IgD-negative memory B cell (primary cell): ENCODE measurements around the gene ITM2C. TPM values are rescaled to one million over a fixed set of nuclear protein-coding genes. Genes with fewer than 3 reads are reported as not detected.
A peak's percentile ranks its signal among the peaks of the same experiment; 100 is the strongest.

Experiments used
- H3K27ac Mint-ChIP-seq, 3 donors: one replicate each; pipeline ENCODE4 v1.8.0; 2020 to 2022; ENCODE audit warnings: mild to moderate bottlenecking in 3 of 3, mixed read lengths in 3 of 3, moderate library complexity in 1 of 3
- H3K27me3 Mint-ChIP-seq: one replicate; pipeline ENCODE4 v1.8.0; 2021; ENCODE audit warnings: mixed read lengths
- H3K36me3 Mint-ChIP-seq: one replicate; pipeline ENCODE4 v1.8.0; 2020; ENCODE audit warnings: mild to moderate bottlenecking, mixed read lengths
- H3K4me1 Mint-ChIP-seq, 3 donors: one replicate each; pipeline ENCODE4 v1.8.0; 2020 to 2022; ENCODE audit warnings: mixed read lengths in 3 of 3, mild to moderate bottlenecking in 1 of 3
- H3K4me3 Mint-ChIP-seq, 4 donors: one replicate each; pipeline ENCODE4 v1.8.0; 2020 to 2022; ENCODE audit warnings: mild to moderate bottlenecking in 4 of 4, mixed read lengths in 4 of 4, moderate library complexity in 3 of 4
- H3K9me3 Mint-ChIP-seq, 3 donors: one replicate each; pipeline ENCODE4 v1.8.0; 2020 to 2021; ENCODE audit warnings: mixed read lengths in 3 of 3, mild to moderate bottlenecking in 1 of 3
- polyA plus RNA-seq: library from polyadenylated mRNA; unstranded; fragments of 300-500 nt; fragmentation: Illumina TruSeq; gene quantifications from one replicate; pipeline ENCODE4 v1.2.3, GENCODE V29; 2021

The ITM2C gene
- polyA plus RNA-seq, 1 donor from 2014 or later = 162 TPM

DNA sequence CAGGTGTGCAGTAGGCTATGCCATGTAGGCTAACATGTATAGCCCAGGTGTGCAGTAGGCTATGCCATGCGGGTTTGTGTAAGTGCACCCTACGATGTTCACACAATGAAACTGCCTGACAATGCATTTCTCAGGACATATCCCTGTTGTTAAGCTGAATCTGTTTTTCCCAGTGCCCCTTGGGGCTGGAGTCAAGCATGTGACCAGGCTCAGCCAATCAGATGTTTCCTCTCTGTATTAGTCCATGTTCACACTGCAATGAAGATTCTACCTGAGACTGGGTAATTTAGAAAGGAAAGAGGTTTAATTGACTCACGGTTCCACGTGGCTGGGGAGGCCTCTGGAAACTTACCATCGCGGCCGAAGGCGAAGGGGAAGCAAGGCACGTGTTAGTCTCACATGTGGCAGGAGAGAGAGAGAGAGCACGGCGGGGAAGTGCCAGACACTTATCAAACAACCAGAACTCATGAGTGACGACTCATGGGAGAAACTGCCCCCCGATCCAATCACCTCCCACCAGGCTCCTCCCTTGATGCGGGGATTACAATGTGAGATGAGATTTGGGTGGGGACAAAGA, 24.2 kb downstream of the ITM2C start:
- H3K27ac Mint-ChIP-seq = peak overlapping the region in 1 of 3 donors; percentile 33
- peaks cover 8 to 22% (median 13%) of the 10 kb centered on the region in 3 donors for H3K4me1 Mint-ChIP-seq
- H3K27me3 Mint-ChIP-seq = peaks cover 4% of the 10 kb centered on the region
- no peaks in the 10 kb centered on the region for H3K36me3 Mint-ChIP-seq
- H3K4me3 Mint-ChIP-seq = peak overlapping the region in 1 of 4 donors; percentile 23
- H3K9me3 Mint-ChIP-seq = no peaks in the 10 kb centered on the region

DNA sequence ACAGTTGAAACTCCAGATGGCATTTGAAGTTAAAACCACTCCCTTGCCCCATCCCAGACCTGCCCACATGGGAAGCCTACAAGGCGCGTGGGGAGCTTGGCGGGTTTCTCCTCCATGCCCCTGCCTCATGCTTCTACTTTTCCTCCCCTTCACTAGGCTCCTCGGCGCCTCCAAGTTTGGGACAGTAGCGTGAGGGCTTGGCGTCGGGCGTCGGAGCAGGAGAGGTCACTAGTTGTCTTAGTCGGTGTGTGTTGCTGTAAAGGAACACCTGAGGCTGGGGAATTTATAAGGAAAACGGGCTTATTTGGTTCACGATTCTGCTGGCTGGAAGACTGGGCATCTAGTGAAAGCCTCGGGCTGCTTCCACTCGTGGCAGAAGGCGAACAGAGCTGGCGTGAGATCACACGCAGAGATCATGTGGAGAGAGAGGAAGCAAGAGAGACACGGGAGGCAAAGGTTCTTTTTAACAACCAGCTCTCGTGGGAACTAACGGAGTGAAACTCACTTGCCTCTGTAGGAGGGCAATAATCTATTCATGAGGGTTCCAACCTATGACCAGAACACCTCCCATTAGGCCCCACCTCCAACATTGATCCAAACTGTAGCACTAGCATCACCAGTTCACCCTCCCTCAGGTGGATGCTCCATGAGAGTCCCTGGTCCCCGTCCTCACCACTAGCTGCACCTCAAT, 25.3 kb downstream of the ITM2C start:
- Mint-ChIP-seq H3K4me1 (peaks cover 14 to 26% (median 22%) of the 10 kb centered on the region in 3 donors), H3K9me3 (no peaks in the 10 kb centered on the region), H3K4me3 (peak overlapping the region in 1 of 4 donors; percentile 49), H3K27me3 (peaks cover 5% of the 10 kb centered on the region), H3K36me3 (no peaks in the 10 kb centered on the region), H3K27ac (no peak overlapping the region)

DNA sequence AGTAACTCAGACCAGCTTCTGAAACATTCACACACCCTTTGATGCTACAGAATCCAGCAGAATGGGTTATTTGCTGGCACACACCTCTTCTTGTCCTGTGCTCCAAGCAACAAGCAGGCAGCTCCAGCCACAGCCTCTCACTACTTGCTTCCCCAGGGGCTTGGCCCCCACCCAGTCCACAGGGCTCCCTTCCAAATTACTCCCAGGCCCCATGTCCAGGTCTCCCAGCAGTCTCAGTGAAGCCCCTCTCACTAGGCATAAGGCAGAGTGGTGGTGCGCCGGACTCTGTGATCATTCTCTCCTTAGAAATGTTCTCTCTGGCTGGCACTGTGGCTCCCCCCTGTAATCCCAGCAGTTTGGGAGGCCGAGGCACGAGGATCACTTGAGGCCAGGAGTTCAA, 25.9 kb downstream of the ITM2C start:
- Mint-ChIP-seq H3K36me3 (no peaks in the 10 kb centered on the region), H3K4me1 (peaks cover 15 to 24% (median 21%) of the 10 kb centered on the region in 3 donors), H3K9me3 (no peaks in the 10 kb centered on the region), H3K27me3 (peaks cover 5% of the 10 kb centered on the region), H3K4me3 (peak overlapping the region in 1 of 4 donors; percentile 49), H3K27ac (no peak overlapping the region)

DNA sequence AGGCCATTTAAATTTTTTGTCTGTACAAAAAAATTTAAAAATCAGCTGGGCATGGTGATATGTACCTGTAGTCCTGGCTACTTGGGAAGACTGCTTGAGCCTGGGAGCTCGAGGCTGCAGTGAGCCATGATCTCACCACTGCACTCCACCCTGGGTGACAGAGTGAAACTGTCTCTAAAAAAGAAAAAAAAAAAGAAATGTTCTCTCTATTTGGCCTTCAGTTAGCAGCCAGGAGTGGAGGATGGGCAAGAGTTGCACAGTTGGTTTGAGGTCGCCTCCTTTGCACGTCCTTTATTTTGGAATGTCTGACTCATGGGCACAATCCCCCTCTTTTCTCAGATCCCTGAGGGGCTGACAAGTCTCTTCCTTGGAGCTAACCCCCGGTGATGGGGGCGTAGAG, 26.3 kb downstream of the ITM2C start:
- H3K4me1 Mint-ChIP-seq = peaks cover 16 to 20% (median 20%) of the 10 kb centered on the region in 3 donors
- peak overlapping the region in 2 of 4 donors; percentile 17 to 74 for H3K4me3 Mint-ChIP-seq
- H3K27me3 Mint-ChIP-seq = peaks cover 5% of the 10 kb centered on the region

DNA sequence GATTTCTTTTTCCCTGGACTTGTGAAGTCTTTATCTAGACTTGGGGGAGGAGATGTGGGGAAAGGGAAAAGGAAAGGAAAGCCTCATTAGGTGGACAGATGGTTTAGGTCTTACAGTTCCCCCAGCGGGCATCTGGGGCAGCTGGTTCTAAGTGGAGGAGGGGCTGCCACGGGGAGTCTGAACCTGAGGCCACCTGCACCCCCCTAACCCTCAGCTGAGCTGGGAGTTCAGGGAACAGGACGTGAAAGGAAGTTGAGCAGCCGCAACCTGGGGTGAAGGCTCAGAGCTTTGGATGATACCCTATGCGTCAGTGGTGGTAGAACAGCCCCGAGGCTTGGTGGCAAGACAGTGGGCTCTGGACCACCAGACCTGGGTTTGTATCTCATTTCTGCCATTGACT, 26.8 kb downstream of the ITM2C start:
- Mint-ChIP-seq H3K27me3 (peaks cover 4% of the 10 kb centered on the region), H3K9me3 (no peaks in the 10 kb centered on the region), H3K27ac (peak overlapping the region in 1 of 3 donors; percentile 19), H3K4me3 (peak overlapping the region in 1 of 4 donors; percentile 74), H3K36me3 (no peaks in the 10 kb centered on the region), H3K4me1 (peaks cover 17 to 21% (median 19%) of the 10 kb centered on the region in 3 donors)

More for the DNA sequence above, 26.3 kb downstream of the ITM2C start:
- Mint-ChIP-seq H3K9me3 (no peaks in the 10 kb centered on the region), H3K27ac (no peak overlapping the region), H3K36me3 (no peaks in the 10 kb centered on the region)

DNA sequence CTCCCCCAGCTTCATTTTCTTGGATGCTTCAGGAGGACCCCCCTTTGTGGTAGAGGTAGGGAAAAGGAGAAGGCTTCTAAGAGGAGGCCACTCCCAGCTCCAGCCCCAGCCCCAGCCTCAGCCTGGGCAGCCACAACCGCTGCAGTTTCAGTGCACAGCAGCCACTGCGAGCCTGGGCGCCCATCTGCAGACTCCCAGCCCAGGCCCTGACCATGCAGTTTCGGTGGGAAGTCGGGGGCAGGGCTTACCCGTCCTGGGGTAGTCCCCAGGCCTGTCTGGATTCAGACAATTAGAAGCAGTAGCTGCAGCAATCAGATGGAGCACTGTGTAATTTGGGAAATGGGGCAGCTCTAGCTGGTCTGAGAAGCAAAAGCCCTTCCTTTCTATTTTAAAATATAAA, 28.6 kb downstream of the ITM2C start:
- Mint-ChIP-seq H3K4me3 (peak overlapping the region in 2 of 4 donors; percentile 60 to 70), H3K4me1 (peaks cover 17 to 23% (median 19%) of the 10 kb centered on the region in 3 donors), H3K27ac (peak overlapping the region in 1 of 3 donors; percentile 93), H3K9me3 (no peaks in the 10 kb centered on the region), H3K27me3 (peaks cover 4% of the 10 kb centered on the region), H3K36me3 (no peaks in the 10 kb centered on the region)

DNA sequence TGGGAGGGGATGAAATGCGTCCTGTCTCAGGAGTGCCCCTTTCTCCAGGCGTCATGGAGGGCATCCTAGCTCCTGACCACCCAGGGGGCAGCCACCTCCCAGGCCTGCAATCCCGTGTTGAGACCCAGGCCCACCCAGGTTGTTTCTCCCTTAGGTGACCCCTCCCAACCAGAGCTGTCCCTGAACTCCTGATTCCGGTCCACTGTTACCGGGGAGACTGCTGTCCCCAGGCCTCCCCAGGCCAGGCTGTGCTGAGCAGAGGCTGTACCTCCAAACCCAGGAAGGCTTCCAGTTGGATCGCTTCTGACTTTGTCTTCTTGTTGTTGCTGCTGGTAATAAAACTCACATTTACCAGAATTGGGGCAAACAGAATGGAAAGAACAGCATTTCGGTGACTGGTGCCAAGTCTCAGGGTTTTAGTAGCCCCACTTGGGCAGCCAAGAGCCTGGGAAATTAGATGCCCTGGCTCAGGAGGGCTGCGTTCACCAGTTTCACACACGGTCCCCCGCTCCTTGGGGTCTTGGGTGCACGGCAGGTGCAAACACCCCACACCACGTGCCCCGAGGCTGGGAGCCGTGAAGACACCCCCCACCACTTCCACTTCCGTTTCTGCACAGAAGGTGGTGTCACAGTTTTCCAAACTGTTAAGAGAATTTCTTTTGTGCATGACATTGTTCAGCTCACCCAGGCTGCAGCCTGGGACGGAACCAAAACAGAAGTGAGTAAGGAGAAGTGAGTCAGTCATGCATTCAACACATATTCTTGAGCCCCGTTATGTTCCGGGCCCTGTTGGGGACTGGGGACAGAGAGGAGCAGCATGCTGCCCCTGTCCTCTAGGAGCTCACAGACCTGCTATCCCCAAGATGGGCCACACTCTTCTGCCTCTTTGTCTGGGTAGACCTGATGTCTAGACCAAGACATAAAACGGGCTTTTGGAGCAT, 29.4 kb downstream of the ITM2C start:
- Mint-ChIP-seq H3K27me3 (peaks cover 4% of the 10 kb centered on the region), H3K27ac (peak overlapping the region; percentile 12 to 83 (median 14)), H3K4me3 (peak overlapping the region in 2 of 4 donors; percentile 74 to 90), H3K4me1 (peaks cover 17 to 23% (median 19%) of the 10 kb centered on the region in 3 donors), H3K36me3 (no peaks in the 10 kb centered on the region), H3K9me3 (no peaks in the 10 kb centered on the region)

DNA sequence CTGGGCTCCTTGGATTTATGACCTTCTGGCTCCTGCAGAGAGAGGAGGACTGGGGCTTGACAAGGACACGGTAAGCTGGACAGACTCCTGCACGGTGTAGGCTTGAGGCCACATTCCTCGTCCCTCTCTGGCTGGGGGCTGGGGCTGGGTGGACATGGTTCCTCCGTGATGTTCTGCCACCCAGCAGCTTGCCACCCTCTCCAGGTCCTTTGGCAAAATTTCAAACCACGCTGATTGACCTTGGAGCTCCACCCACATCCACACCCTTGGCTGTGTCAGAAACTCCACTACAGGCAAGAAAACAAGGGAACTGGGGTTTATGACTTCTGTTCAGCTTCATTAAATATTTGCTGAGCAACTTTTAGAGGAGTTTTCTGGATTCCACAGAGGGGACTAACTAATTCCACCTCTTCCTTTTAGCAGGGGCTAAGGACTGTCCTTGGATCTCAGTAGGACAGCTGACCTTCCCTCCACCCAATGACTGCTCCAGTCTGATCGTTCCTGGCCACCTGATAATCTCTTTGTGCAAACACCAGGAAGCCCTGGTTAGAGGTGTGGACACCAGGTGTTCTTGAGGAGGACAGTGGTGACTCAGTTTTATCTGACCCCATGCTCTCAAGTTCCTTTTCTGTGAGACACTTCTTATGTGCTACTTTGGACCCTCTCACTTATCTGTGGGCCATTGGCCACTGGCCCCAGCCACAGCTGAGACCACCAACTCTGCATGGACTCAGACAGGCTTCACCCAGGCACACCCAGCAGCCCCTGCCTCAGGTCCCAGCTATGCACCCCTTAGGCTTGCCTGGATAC, 31.0 kb downstream of the ITM2C start:
- H3K27me3 Mint-ChIP-seq = peaks cover 4% of the 10 kb centered on the region
- no peak overlapping the region for H3K27ac Mint-ChIP-seq
- no peaks in the 10 kb centered on the region for H3K36me3 Mint-ChIP-seq
- H3K4me3 Mint-ChIP-seq = peak overlapping the region in 1 of 4 donors; percentile 63
- H3K9me3 Mint-ChIP-seq = no peaks in the 10 kb centered on the region
- peaks cover 17 to 19% (median 19%) of the 10 kb centered on the region in 3 donors for H3K4me1 Mint-ChIP-seq

DNA sequence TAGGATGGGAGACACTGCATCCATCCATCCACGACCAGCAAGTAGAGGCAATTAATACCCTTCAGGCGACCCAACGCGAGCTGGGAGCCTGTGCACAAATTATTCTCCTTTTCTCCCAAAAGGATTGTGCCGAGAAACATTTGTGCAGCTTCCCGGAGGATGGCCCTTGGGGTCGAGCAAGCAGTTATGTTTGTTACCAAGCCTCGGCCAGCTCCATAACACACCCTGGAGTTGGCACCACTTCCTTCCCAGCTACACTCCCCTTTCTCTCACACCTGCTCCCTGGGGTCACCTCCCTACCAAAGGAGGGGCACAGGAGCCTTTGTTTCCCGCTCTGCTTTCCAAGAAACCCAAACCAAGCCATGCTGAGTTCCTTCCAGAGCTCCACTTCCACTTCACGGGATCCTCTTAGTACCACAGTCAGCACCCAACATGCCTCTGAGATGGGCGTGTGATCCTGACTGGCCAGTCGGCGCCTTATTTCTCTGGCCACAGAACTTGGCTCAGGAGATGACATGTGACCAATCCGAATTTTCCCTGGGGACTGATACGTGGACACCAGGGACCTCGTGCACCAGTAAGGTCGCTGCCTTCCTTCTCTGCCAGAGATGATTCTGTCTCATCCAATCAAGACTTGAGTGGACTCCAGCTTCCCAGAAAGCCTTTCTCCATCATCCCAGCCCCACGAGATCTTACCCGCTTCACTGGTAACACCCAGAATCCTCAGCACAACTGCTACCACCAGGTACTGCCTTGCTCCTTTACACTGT, 31.8 kb downstream of the ITM2C start:
- H3K27me3 Mint-ChIP-seq = peaks cover 4% of the 10 kb centered on the region
- no peaks in the 10 kb centered on the region for H3K9me3 Mint-ChIP-seq
- H3K4me1 Mint-ChIP-seq = peaks cover 15 to 19% (median 17%) of the 10 kb centered on the region in 3 donors
- no peaks in the 10 kb centered on the region for H3K36me3 Mint-ChIP-seq
- peak overlapping the region in 1 of 3 donors; percentile 40 for H3K27ac Mint-ChIP-seq
- H3K4me3 Mint-ChIP-seq = peak overlapping the region in 1 of 4 donors; percentile 76

DNA sequence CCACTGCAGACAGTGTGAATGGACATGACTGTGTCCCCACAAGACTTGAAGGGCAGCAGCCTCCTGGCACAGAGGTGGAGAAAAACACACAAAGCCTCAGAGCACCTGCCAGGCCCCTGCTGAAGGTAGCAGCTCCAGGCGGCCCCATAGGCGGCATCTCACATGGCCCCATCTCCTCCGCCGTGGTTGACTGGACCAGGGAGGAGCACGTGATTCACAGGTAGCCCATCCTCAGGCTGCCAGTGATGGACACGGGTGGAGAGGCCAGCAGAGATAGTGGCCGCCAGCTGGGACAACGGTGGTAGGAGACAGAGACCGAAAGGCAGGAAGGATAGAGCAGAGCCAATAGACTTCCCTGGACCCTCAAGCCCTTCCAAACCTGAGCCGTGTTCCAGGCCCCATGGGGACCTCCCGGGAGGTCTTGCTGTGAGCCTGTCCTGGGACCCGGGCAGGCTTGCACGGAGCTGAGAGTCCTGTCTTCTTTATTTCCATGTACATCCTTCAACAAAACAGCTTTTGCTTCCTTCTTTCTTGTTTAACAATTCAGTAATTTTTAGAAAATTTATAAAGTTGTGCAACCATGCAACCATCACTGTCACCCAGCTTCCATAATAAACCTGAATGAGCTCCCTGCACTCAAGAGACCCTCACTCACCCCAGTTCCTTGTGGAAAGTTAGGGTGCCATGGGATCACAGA, 33.4 kb downstream of the ITM2C start:
- Mint-ChIP-seq H3K4me3 (no peak overlapping the region), H3K9me3 (no peaks in the 10 kb centered on the region), H3K4me1 (peaks cover 18 to 25% (median 22%) of the 10 kb centered on the region in 3 donors), H3K27me3 (peaks cover 3% of the 10 kb centered on the region), H3K27ac (no peak overlapping the region), H3K36me3 (no peaks in the 10 kb centered on the region)

DNA sequence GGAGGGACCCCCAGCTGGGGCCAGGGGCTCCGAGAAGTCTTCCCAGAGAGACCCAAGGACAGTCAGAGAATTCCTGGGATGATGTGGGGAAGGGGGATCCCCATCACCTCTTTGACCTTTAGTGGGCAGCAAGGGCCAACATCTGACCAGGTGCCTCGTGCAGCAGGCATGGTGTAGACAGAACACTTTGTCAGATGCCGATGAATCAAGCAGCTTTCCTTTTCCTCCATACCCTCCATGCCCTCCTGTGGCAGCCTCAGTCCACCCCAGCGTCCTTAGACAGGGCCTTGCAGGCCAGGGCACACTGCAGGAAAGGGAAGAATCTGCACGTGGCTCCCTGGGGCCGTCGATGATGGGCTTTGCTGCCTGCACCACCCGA, 34.0 kb downstream of the ITM2C start:
- Mint-ChIP-seq H3K9me3 (no peaks in the 10 kb centered on the region), H3K4me3 (no peak overlapping the region), H3K4me1 (peaks cover 16 to 23% (median 23%) of the 10 kb centered on the region in 3 donors), H3K36me3 (no peaks in the 10 kb centered on the region), H3K27ac (no peak overlapping the region), H3K27me3 (peaks cover 3% of the 10 kb centered on the region)

DNA sequence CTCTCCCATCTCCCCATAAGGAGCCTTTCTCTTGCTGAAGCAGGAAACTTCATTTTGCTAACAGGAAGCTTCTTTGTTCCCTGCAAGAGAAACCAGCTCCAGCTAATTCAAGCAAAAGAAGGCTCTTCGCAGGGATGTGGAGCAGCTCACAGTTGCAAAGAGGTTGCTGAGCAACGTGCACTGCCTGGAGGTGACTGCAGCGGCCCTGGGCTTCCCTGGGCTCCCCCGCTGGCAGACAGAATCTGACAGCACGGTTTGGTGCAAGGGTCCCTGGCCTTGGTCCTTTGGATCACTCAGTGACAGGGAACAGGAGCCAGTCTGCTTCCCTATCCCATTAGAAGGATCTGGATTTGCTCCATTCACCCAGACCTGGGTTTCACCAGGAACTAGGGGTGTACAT, 34.5 kb downstream of the ITM2C start:
- peaks cover 16 to 20% (median 19%) of the 10 kb centered on the region in 3 donors for H3K4me1 Mint-ChIP-seq
- no peak overlapping the region for H3K27ac Mint-ChIP-seq
- no peaks in the 10 kb centered on the region for H3K36me3 Mint-ChIP-seq
- no peaks in the 10 kb centered on the region for H3K9me3 Mint-ChIP-seq
- no peak overlapping the region for H3K4me3 Mint-ChIP-seq
- peaks cover 2% of the 10 kb centered on the region for H3K27me3 Mint-ChIP-seq

DNA sequence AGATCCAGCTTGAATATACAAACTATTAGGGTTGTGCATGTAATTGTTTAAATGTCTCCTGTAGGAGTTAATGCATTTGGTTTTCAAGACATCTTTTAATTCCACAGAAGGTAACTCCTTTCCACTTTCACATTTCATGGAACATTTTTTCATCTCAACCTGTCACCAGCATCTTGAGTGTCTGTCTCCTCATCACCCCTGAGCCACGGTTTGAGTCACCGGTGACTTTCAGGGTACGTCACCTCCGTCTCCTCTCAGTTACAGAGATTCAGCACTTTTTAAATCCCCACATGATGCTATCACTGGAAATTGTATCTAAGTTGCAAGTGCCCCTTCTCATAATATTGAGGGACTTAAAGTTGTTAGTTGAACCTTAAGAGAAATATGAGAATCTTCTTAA, 35.0 kb downstream of the ITM2C start:
- Mint-ChIP-seq H3K9me3 (no peaks in the 10 kb centered on the region), H3K27ac (no peak overlapping the region), H3K36me3 (no peaks in the 10 kb centered on the region), H3K4me3 (no peak overlapping the region), H3K4me1 (peaks cover 11 to 15% (median 14%) of the 10 kb centered on the region in 3 donors), H3K27me3 (peaks cover 1% of the 10 kb centered on the region)
